ENCODE data around the gene ADCYAP1R1.

- TF ChIP-seq CTCF (conservative IDR thresholded peaks at IDR 0.05 in 1 of 2, IDR thresholded peaks at IDR 0.05 in 1 of 2; ENCODE audit: extremely low read depth in 1 of 2, insufficient read depth in 1 of 2, low read depth in 1 of 2, low read length in 2 of 2) (no peak), EZH2 (IDR thresholded peaks at IDR 0.05; ENCODE audit: borderline replicate concordance, low read length) (no peak)
Measured at GRCh38 chr7:31099451-31100444, 47.6 kb downstream of the ADCYAP1R1 start.

Data from mammary epithelial cell (primary cell).